HG03565 (cell line): Measurements from ENCODE around the gene CLDN2.

Experiments used
- ATAC-seq: cut with Tn5 transposase; IDR thresholded peaks from one replicate; pipeline ENCODE4 v1.9.1; 2021; ENCODE audit warnings: mild to moderate bottlenecking, moderate library complexity; ENCODE audit not compliant: unreplicated experiment

Gene CLDN2

DNA sequence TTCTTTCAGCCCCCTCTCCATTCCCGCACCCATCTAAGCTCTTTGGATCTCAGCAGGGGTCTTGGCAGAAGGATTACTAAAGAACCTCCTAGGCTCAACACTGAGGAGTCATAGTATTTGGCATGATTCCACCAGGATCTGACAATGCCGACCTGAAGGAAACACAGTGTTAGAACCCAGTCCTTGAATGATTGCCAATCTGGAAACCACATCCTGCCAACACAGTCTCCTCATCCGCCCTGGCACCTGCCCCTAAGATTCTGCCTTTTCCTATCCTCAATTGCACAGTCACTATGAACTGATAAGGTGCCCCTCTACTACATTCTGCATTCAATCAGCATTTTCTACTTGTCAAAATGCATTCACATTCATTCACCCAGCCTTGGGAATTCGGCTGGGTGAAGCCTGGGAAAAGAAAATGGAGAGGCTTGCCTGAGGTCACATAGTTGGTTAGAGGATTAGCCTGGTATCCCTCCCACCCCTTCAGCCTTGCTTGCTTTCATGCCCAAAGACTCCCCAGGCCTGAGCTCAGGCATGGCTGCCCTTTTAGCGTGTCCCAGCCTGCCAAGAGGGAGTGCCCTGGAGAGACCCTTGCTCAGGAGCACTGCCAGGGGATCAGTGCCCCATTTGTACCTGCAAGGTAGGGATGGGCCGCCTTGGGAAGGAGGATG is 2.2 kb upstream of the CLDN2 start:
- no peak for ATAC-seq

DNA sequence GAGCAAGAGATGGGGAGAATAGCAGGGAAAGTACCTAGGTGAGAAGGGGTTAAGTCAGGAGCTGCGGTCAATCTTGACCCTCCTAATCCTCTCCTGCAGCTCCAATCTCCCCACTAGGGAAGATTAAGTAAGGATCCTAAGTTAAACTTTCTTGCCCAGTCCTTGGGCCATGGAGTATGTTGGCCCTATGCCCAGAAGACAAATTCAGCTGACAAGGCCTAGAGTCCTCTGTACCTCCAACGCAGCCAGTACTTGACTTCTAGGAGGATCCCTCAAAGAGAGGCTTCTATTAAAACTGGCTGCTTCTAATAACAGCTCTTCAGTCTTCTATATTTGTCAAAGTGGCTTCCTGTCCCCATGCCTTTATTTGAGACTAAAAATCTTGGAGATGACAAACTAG is 1.4 kb downstream of the CLDN2 start:
- no peak for ATAC-seq

DNA sequence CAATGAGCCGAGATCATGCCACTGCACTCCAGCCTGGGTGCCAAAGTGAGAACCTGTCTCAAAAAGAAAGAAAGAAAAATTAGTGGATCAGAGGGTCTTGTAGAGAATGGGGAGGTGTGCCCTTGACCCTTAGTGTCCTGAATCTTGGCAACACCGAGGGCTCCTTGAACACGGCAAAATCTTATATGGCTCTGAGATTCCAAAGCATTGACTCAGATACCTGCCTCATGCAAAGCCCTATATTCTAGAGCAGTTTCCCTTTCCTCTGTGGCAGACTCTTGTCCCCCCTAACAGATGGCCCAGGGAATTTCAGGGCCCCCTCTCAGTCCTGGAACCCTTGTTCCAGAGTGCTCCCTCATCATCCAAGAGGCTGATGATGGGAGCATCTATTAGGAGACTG is 6.8 kb downstream of the CLDN2 start:
- ATAC-seq = no peak

DNA sequence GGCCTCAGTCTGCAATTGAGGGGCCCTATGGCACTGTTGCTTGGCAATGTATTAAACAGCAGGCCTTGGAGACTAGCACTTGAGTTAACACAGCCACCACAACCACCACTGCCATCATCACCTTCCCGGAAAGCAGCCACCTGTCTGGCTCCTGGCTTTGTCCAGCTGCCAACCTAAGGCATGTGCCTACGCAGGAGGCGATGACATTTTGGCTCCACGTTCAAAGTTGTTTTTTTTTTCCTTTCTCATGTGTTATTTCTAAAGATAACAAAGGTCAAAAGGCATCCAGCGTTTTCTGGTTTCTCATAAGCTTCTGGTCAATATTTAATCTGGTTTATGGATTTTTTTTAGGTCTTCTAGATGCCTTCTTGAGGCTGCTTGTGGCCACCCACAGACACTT is 7.5 kb downstream of the CLDN2 start:
- no peak for ATAC-seq

DNA sequence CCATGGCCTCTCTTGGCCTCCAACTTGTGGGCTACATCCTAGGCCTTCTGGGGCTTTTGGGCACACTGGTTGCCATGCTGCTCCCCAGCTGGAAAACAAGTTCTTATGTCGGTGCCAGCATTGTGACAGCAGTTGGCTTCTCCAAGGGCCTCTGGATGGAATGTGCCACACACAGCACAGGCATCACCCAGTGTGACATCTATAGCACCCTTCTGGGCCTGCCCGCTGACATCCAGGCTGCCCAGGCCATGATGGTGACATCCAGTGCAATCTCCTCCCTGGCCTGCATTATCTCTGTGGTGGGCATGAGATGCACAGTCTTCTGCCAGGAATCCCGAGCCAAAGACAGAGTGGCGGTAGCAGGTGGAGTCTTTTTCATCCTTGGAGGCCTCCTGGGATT is 8.0 kb downstream of the CLDN2 start:
- no peak for ATAC-seq

DNA sequence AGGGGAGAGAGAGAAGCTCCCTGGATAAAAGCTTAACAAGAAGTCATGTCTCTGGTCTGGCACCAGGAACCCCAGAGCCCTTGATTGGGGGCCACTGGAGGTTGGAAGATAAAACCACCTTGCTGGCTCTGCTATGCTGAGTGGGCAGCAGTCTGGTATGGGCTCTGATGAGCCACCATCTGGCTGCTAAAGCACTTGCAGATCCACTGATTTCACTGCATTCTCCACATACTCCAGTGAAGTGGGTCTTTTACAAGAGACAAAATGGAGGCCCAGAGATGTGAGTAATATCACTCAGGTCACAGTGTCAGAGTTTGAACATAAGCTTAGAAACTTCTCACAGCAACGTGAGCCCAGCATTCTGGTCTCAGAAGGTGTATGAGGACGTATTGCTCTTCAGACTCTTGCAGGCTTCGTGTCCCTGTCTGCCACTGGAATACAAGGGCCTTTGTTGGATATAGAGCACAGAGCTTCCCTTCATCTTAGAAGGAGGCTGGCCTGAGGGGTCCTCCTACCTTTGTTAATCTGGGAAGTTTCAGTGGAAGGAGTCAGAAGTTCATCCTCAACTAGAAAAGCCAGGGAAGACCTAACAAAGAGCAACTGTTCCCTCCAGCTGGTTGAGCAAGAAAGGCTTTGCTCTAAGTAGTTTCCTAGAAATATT is 11.8 kb downstream of the CLDN2 start:
- no peak for ATAC-seq

DNA sequence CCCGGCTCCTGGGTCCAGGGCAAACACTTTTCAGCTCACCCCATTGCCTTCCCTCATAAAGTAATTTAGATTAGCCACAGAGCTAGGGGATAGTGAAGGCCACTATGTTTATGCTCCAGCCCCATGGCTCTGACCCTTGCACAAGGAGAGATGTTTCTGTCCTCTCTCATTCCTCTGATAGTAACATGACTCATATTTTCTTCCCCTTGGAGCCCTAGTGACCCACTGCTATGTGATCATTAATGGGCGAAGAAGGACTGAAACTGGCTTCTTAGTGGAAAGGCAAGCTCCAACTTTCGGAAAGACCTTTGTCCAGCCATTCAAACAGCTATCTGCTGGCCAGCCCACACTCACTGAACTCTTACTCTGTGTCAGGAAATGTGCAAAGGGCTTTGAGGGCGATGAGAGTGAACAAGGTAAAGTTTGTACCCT is 12.3 kb downstream of the CLDN2 start:
- ATAC-seq = no peak

DNA sequence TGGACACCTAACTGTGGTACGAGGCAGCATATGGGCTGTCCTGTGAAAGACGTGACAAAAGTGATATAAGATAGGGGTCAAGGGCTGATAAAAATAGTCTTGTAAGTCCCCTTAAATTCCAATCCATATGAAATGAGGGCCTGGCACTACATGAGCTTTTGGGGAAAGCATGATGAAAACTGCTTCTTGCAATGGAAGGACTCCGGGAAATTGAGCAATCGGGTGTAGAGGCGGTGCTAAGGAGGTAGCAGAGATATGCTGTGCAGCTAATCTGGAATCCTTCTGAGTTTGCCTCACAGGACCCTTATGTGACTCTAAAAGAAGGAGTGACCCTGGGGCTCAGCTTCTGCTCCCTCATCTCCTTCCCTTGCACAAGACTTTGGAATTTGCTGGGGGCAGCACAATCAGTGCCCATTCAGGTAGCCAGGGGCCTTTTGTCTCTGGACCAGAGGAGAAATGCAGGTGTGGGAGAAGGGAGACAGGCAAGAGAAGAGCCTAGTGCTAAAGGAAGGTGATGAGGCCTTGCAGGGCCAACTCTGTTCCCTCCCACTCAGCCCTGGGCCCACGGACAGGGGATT is 12.8 kb downstream of the CLDN2 start:
- ATAC-seq = no peak

DNA sequence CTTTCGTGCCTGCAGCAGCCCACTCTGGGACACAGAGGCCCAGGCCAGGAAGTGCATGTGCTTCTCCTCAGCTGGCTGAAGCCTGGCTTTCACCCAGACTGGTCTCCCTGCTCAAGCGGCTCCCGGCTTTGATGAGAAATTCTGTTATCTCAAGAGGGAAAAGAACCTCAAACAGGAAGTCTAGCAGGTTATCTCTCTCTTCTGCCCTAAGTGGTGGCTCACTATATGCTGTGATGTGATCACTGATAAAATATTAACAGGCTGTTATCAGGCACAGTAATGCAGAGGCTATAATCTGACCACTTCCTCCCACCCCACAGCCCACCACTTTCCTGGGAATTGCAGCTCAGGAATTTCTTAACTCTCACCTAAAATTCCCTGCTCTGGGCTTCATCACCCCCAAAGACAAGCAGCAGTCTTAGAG is 13.3 kb downstream of the CLDN2 start:
- no peak for ATAC-seq

DNA sequence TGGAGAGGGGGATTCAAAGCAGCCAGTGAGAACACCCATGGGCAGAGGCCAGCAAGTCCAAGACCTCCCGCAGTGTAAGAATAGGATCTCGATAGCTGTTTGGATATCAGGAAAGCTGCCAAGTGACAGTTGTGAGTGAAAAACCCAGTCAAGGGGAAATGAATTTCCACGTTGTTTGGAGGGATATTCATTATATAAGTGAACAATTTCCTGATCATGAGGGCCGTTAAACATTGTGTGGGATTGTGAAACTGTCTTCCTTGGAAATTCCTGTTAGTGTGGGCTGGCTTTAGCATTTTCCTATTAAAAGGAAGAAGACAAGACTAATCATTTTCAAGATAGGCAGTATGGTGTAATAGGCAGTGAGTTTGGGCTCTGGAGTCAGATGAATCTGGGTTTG is 15.0 kb downstream of the CLDN2 start:
- no peak for ATAC-seq

DNA sequence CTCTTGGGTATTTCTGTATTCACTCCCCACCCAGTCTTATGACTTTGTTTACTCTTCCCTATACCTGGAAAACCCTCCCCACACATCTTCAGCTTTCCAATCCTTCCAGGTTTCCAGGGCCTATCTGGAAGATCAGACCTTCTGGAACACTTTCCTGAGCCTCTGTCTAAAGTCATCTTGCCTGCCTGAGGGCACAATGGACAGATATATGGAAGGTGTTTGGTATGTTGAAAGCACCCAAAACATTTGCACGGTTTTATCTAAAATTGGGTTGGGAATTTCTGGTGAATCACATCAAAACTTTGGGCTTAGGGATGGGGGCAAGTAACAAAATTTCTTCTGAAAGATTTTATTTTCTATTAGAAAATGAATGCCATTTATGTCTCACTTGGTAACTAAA is 16.0 kb downstream of the CLDN2 start:
- no peak for ATAC-seq

DNA sequence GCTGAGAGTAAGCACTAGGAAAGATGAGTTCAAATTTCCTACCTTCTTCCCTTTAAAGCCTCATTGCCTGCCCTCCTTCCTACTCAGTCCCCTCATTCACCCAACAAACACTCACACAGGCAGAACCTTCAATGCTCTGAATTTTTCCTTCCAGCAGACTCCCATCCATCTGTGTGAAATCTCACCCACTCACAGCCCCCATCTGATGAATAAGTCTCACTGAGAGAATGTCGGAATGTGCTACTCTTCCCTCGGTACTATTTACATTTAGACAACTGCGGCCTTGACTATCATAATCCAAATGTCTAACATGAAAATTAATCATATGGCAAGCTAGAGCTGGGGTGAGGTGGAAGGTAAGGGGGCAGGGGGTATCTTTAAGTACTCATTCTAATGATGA is 19.4 kb downstream of the CLDN2 start:
- ATAC-seq = no peak

DNA sequence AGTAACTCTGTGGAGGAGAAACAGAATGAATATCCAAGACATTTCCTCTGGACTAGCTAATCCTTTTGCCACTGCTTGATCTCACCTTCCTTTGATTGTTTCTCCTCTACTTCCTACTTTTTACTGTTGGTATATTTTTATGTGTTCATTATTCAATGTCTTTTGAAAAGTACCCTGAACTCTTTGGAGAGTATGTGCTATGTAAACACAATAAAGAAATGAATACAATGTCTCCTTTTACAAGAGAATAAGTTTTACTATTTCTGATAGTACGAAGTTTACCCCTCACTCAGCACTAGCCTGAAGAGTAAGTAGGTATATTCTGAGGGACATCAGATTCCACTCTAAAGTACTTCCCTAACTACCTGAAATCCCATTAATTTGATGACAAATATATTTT is 19.9 kb downstream of the CLDN2 start:
- ATAC-seq = no peak

DNA sequence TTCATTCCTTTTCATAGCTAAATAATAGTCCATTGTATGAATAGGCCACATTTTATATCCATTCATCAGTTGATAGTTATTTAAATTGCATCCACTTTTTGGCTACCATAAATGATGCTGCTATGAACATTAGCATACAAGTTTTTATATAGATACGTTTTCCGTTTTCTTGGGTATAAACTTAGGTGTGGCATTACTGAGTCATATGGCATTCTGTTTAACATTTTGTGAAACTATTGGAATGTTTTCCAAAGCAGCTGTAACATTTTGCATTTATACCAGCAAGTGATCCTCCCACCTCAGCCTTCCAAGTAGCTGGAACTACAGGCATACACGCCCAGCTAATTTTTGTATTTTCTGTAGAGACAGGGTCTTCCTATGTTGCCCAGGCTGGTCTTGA is 26.3 kb downstream of the CLDN2 start:
- ATAC-seq = no peak

DNA sequence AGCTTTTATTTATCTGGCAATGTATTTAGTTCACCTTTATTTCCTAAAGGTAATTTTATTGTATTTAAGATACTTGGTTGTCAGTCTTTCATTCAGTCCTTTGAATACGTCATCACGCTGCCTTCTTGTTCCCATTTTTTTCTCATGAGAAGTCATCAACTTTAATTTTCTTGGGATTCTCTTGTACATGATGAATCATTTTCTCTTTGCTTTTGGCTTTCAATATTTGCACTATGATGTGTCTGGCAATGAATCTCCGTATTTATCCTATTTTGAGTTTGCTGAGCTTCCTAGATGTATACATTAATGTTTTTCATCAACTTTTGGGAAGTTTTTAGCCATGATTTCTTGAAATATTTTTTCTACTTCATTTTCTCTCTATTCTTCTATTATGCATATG is 28.4 kb downstream of the CLDN2 start:
- ATAC-seq = no peak

DNA sequence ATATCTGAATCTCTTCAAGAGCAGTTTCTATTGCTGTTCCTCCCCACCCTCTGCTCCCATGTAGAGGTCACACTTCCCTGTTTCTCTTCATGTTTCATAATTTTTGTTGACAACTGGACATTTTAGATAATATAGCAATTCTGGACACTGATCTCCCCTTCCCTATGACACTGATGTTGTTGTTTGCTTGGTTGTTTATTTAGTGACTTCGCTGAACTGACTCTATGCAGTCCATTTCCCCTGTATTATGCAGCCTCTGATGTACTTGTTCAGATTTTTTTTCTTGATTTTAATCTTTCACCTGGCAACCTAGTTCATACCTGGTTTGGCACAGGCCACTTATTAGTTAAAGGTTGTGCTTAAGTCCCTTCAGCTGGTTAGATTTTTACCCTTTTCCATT is 29.2 kb downstream of the CLDN2 start:
- ATAC-seq = no peak

DNA sequence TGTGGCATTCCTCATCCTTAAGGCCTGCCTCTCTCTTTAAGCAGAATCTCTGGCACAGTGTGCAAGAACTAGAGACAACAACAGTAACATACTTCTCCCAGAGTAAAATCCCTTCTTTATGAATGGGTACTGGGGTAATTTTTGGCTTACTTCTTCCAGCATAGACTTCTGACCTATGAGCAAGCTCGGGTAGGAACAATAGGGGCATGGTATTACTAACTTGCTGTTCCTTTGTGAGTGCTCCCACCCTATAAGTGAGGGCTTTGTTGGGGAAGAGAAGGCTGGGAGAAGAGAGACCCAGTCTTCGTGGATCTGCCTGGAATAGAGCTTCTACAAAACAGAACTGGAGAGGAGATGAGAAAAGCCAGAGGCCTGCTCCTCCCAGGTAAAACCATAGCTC is 30.2 kb downstream of the CLDN2 start:
- no peak for ATAC-seq

DNA sequence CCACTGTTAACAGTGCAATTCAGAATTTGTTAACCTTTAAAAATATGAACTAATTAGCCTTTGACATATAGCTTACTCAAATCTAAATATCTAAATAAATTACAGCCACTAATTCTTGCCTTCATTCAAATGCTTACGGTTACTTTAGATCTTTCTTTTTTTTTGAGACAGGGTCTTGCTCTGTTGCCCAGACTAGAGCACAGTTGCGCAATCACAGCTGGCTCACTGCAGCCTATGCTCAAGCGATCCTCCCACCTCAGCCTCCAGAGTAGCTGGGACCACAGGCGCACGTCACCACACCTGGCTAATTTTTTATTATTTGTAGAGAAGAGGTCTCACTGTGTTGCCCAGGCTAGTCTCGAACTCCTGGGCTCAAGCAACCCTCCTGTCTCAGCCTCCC is 31.0 kb downstream of the CLDN2 start:
- ATAC-seq = no peak

DNA sequence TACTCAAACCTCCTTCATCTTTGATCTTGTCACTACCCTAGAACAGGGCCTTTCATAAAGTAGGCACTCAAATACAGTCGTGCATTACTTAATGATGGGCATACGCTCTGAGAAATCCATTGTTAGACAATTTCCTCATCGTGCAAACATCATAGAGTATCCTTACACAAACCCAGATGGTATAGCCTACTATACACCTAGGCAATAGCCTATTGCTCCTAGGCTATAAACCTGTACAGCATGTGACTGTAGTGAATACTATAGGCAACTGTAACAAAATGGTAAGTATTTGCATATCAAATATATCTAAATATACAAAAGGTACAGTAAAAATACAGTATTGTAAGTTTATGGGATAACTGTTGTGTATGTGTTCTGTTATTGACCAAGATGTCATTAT is 31.9 kb downstream of the CLDN2 start:
- no peak for ATAC-seq

DNA sequence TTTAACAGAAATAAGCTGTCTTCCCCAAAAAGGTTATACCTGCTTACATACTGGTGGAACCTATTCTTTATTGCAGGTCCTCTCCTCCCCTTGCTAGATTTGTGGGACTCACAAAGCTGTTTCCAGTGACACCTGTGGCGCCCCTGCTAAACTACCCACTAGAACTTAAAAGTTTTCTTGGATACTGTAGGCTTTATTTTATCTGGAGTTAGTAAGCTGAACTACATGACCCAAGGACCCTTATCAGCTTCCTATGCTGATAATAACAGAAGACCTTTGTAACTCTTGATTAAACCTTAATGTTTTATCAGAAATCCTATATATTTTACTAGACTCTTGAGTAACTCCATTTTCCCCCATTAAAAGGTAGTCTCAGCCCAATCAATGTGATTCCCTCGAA is 32.3 kb downstream of the CLDN2 start:
- ATAC-seq = no peak

DNA sequence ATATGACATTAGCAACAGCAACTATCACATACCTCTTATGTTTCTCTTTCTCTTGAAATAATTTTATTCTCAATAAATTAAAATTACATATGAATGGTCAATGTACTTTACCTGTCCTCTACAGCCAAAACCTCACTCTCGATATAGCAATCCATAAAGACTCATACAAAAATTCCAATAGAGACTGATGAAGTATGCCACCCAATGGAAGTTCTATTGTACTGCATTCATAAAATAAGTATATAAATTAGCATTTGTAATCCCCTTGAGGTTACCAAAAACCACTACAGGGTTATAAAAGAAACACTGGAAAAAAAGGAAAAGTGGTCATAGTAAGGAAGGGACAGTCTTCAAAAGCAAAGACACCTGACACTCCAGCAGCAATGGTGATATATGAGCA is 32.8 kb downstream of the CLDN2 start:
- ATAC-seq = no peak

DNA sequence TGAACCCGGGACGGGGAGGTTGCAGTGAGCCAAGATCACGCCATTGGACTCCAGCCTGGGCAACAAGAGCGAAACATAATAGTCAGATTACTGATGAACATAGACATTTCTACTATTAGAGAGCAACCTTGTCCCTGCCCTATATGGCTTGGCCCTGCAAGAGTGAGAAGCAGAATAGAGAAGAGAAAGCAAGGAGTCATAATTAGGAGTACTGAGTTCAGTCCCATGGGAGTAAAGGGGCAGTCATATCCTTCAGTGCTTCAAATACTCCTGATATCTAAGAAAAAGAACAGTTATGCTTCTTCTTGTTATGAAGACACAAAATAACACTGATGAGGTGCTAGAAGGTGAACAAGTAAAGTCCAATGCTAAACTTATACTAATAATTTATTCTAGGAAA is 33.8 kb downstream of the CLDN2 start:
- no peak for ATAC-seq
